CD4-positive, alpha-beta T cell treated with Interleukin-4 for 4 hours (primary cell): Measurements from ENCODE around the gene P3H2.

Experiments used
- DNase-seq: peaks from one replicate; pipeline ENCODE4 v3.0.0-alpha.2; 2020

Gene P3H2

GRCh38 chr3:190125436-190126068 lies 4.9 kb upstream of the P3H2 start:
- no peak for DNase-seq

GRCh38 chr3:190124067-190124466 lies 3.4 kb upstream of the P3H2 start:
- DNase-seq, result no peak

GRCh38 chr3:190122198-190122771 lies 1.6 kb upstream of the P3H2 start:
- DNase-seq, result no peak

- DNase-seq, result no peak
These were observed 686 bp upstream of the P3H2 start for GRCh38 chr3:190121383-190121782.

GRCh38 chr3:190121061-190121377 lies 322 bp upstream of the P3H2 start:
- no peak for DNase-seq

- no peak for DNase-seq
These were observed 1.0 kb downstream of the P3H2 start for GRCh38 chr3:190119461-190120268.

- no peak for DNase-seq
These were observed 2.3 kb downstream of the P3H2 start for GRCh38 chr3:190118438-190118837.

- DNase-seq, result no peak
These were observed 2.7 kb downstream of the P3H2 start for GRCh38 chr3:190117981-190118380.

GRCh38 chr3:190116551-190117067 lies 4.1 kb downstream of the P3H2 start:
- DNase-seq, result no peak

GRCh38 chr3:190110826-190111225 lies 9.9 kb downstream of the P3H2 start:
- DNase-seq, result no peak

GRCh38 chr3:190109441-190109840 lies 11.3 kb downstream of the P3H2 start:
- DNase-seq, result no peak

GRCh38 chr3:190108804-190109203 lies 11.9 kb downstream of the P3H2 start:
- no peak for DNase-seq

GRCh38 chr3:190105876-190106275 lies 14.8 kb downstream of the P3H2 start:
- DNase-seq, result no peak

GRCh38 chr3:190101320-190102011 lies 19.2 kb downstream of the P3H2 start:
- DNase-seq, result peak; percentile 5

GRCh38 chr3:190099099-190099498 lies 21.6 kb downstream of the P3H2 start:
- DNase-seq, result no peak

- no peak for DNase-seq
These were observed 23.1 kb downstream of the P3H2 start for GRCh38 chr3:190097617-190098016.

- DNase-seq, result no peak
These were observed 23.7 kb downstream of the P3H2 start for GRCh38 chr3:190097025-190097424.

- DNase-seq, result no peak
These were observed 24.4 kb downstream of the P3H2 start for GRCh38 chr3:190096345-190096744.

GRCh38 chr3:190094160-190094718 lies 26.5 kb downstream of the P3H2 start:
- no peak for DNase-seq

GRCh38 chr3:190092250-190092649 lies 28.4 kb downstream of the P3H2 start:
- no peak for DNase-seq

- no peak for DNase-seq
These were observed 31.0 kb downstream of the P3H2 start for GRCh38 chr3:190089711-190090110.

- no peak for DNase-seq
These were observed 31.8 kb downstream of the P3H2 start for GRCh38 chr3:190088890-190089289.

GRCh38 chr3:190086191-190086590 lies 34.5 kb downstream of the P3H2 start:
- DNase-seq, result no peak
